Fibroblast of pulmonary artery (primary cell): ENCODE data around the gene KCNK2.
A peak's percentile ranks its signal among the peaks of the same experiment; 100 is the strongest.

Source experiments
- DNase-seq: peaks from one replicate; pipeline ENCODE4 v3.0.0-alpha.2; 2010; ENCODE audit warnings: low read depth
- H3K4me3 ChIP-seq: replicated peaks from 2 replicates; pipeline ENCODE4 v1.5.1; 2011; ENCODE audit warnings: low read depth, mild to moderate bottlenecking, control low read depth, low read length, moderate library complexity
- TF ChIP-seq, protein P1 (sequence below): IDR thresholded peaks from 2 replicates; pipeline ENCODE4 v1.5.1; 2011; ENCODE audit warnings: mild to moderate bottlenecking, control low read depth, low read length, inconsistent platforms; ENCODE audit errors: missing control alignments

The KCNK2 gene

GRCh38 chr1:215273838-215274516 is 191.4 kb downstream of the KCNK2 start:
- peak; percentile 78 for DNase-seq

DNA sequence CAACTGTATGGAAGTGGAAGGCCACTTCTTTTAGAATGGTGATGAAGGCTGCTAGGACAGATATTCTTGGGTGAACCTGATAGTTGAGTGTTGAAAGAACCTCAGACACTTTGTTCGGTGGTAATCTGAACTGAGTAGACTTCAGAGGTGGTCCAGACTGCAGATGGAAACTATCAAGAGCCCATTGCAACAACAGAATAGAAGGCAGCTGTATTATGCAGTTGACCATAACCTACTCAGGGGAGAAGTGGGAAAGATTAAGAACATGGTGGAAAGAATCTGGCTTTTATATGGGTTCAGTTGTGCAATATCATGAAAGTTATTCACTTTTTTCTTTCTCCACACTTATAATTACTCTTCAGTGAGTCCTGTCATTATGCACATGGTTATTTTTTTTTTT is 194.0 kb downstream of the KCNK2 start:
- no peak overlapping the region for H3K4me3 ChIP-seq
- no peak for DNase-seq
- TF ChIP-seq, protein P1, sequence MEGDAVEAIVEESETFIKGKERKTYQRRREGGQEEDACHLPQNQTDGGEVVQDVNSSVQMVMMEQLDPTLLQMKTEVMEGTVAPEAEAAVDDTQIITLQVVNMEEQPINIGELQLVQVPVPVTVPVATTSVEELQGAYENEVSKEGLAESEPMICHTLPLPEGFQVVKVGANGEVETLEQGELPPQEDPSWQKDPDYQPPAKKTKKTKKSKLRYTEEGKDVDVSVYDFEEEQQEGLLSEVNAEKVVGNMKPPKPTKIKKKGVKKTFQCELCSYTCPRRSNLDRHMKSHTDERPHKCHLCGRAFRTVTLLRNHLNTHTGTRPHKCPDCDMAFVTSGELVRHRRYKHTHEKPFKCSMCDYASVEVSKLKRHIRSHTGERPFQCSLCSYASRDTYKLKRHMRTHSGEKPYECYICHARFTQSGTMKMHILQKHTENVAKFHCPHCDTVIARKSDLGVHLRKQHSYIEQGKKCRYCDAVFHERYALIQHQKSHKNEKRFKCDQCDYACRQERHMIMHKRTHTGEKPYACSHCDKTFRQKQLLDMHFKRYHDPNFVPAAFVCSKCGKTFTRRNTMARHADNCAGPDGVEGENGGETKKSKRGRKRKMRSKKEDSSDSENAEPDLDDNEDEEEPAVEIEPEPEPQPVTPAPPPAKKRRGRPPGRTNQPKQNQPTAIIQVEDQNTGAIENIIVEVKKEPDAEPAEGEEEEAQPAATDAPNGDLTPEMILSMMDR, result no peak

More at GRCh38 chr1:215273838-215274516, 191.4 kb downstream of the KCNK2 start:
- H3K4me3 ChIP-seq, result no peak overlapping the region
- TF ChIP-seq, protein P1, result no peak

DNA sequence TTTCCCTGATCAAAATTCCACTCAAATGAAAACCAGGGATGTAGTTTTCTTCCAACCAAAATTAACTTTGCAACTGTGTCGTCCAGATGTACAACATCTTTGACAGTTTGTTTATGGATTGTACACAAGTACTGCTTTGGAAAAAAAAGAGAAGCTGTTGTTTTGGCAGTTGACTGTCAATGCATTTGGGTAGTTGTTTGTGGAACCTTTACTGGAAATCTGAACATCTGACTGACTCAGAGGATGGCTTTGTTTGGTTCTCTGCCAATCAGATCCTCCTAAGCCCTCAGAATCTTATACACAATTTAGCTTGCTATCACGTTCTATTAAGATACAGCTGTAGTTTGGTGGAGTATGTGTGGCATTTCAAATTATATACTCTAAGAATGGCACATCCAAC is 195.0 kb downstream of the KCNK2 start:
- no peak overlapping the region for H3K4me3 ChIP-seq
- DNase-seq, result peak; percentile 31
- TF ChIP-seq, protein P1, result no peak

DNA sequence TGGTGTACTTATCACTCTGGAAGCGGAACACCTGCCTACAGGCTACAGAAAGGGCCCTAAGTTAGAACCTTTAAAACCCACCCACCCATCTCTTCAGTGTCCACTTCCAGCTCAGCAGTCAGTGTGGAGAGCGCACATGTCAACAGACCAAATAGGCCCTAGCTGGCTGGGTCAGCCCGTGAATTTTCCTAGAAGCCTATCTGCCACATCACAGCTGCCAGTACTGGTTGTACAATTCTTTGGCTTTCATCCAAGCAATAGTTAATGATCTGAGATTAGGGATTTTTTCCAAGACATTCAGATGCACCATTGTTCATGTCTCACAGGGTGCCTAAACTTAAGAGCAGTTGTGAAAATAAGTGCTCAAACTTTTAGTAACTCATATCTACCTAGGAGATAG is 197.1 kb downstream of the KCNK2 start:
- no peak overlapping the region for H3K4me3 ChIP-seq
- no peak for DNase-seq
- TF ChIP-seq, protein P1, result no peak

- TF ChIP-seq, protein P1, result no peak
- DNase-seq, result peak; percentile 29
- no peak overlapping the region for H3K4me3 ChIP-seq
Measured at GRCh38 chr1:215282557-215282956, 200.0 kb downstream of the KCNK2 start.

DNA sequence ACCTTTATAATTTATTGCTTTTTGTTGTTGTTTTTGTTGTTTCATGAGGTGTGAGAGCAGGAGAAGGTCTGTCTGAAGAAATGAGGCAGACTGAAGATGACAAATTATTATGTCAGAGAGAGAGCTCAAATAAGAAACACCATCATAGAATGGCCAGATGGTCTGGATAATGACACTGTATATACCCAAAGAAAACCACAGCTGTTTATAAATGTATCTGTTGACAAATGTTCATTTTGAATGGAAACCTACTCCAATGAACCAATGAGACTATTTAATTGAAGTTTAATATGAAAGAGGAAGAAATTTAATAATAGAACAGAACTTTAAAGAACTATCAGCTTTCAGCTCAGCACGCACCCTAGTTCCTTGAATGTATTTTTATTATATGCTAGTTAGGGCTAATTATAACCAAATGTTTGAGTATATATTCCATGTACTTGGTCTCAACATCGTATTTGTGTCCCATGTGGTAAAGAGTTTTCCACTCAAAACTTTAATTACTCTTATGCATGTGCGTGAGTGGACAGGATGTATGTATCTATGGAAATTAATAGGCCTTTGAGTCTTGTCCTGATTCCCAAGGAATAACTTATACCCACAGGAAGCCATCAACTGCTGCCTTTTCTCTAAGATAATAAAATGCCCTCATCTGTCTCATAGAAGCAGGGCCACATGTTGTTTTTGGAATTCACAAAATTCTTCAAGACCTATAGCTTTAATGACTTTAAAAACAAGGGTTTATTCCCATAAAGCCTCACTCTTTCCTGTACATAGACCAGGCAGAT is 202.7 kb downstream of the KCNK2 start:
- no peak overlapping the region for H3K4me3 ChIP-seq
- no peak for DNase-seq
- TF ChIP-seq, protein P1, result no peak
